ENCODE results near the gene ASAP2.

The ASAP2 gene

GRCh38 chr2:9220201-9220600, 13.6 kb downstream of the ASAP2 start:
- FAIRE-seq: no peak
- TF ChIP-seq, protein P1, sequence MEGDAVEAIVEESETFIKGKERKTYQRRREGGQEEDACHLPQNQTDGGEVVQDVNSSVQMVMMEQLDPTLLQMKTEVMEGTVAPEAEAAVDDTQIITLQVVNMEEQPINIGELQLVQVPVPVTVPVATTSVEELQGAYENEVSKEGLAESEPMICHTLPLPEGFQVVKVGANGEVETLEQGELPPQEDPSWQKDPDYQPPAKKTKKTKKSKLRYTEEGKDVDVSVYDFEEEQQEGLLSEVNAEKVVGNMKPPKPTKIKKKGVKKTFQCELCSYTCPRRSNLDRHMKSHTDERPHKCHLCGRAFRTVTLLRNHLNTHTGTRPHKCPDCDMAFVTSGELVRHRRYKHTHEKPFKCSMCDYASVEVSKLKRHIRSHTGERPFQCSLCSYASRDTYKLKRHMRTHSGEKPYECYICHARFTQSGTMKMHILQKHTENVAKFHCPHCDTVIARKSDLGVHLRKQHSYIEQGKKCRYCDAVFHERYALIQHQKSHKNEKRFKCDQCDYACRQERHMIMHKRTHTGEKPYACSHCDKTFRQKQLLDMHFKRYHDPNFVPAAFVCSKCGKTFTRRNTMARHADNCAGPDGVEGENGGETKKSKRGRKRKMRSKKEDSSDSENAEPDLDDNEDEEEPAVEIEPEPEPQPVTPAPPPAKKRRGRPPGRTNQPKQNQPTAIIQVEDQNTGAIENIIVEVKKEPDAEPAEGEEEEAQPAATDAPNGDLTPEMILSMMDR (IDR thresholded peaks at IDR 0.05; ENCODE audit: insufficient read depth, missing control alignments): no peak
- DNase-seq (ENCODE audit: insufficient read length, low spot score): no peak

- TF ChIP-seq, protein P1 (IDR thresholded peaks at IDR 0.05; ENCODE audit: insufficient read depth, missing control alignments): no peak
- FAIRE-seq: no peak
- DNase-seq (ENCODE audit: insufficient read length, low spot score): no peak
Measured at GRCh38 chr2:9221223-9221622, 14.6 kb downstream of the ASAP2 start.

DNA sequence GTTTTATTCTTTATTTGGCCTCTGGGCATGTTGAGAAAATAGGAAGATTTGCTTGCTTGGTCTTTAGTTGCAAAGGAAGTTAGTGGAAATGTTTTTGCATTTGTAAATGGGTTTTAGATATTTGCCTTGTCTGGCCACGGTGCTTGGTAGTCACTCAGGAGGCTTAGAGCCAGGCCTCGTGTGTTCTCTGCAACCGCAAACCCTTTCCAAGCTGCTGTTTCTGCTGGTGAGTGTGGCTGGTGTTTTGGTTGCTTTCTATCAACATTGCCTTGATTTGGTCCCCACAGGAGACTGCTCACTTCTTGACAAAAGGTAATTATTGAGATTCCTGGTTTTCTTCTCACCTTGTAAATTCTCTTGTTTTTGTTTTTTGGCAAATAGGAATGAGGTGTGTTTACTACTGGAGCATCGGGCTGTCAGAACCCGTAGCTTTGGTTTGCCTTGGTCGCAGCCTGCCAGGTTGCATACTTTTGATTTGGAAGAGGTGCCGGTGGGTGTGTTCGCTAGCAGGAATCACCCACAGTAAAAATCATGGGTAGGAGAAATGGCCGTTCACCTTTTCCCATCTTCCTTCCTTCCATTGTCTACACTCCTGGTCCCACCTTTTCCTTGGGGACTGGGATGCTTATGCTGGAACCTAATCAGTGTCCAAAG, 15.8 kb downstream of the ASAP2 start:
- FAIRE-seq (no peak), DNase-seq (ENCODE audit: insufficient read length, low spot score) (no peak)
- TF ChIP-seq, protein P1 (IDR thresholded peaks at IDR 0.05; ENCODE audit: insufficient read depth, missing control alignments): no peak

- no peak for FAIRE-seq
- DNase-seq (ENCODE audit: insufficient read length, low spot score): no peak
- TF ChIP-seq, protein P1 (IDR thresholded peaks at IDR 0.05; ENCODE audit: insufficient read depth, missing control alignments): no peak
Measured at GRCh38 chr2:9222893-9223287, 16.3 kb downstream of the ASAP2 start.

- no peak for FAIRE-seq
- TF ChIP-seq, protein P1 (IDR thresholded peaks at IDR 0.05; ENCODE audit: insufficient read depth, missing control alignments): no peak
Measured at GRCh38 chr2:9225806-9226205, 19.2 kb downstream of the ASAP2 start.

DNA sequence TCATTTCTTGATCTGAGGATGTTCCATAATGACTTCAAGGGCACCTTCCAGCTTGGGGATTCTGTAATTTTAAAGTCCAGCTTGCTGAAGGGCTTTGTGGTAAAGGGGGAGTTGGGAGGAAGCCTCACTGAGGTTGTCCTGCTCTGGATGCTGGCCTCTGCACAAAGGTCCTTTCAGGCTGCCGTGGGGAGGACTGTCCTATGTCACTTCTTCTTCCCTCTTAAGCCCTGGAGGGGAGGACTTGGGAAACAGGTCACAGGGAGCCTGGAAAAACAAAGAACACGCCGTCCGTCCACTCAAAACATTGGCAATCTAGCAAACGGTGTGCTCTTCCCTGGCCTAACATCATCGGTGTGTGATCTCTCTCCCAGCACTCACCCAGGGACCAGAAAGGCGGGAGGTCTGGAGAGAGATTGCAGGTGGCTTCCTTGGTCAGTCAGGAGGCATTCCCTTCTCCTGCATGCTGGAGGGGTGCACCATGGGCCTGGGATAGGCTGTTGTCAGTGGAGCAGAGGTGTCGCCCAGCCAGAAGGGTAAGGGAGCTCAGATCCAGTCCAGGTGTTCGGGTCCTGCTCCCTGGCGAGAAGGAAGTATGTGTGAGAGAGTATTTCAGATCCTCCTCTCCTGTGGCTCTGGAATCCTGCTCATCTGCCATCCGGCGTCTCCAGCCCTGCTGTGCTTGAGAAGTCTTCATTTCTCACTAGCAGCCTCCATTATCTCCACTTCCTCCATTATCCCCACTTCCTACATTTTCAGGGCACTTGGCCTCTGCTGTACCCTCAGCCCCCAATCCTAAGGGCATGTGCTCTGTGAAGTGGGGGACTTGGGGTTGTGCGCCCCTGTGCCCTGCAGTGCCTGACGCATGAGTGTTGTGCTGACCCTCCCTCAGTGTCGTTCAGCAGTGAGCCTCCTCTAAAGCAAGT, 20.1 kb downstream of the ASAP2 start:
- TF ChIP-seq, protein P1 (IDR thresholded peaks at IDR 0.05; ENCODE audit: insufficient read depth, missing control alignments): no peak
- DNase-seq (ENCODE audit: insufficient read length, low spot score): no peak
- FAIRE-seq: no peak

More at GRCh38 chr2:9225806-9226205, 19.2 kb downstream of the ASAP2 start:
- no peak for DNase-seq (ENCODE audit: insufficient read length, low spot score)
